Stimulated activated CD4-positive, alpha-beta T cell treated with anti-CD3 and anti-CD28 coated beads, Interleukin-1b, Interleukin-23, amount 100 ng/mL, for 1 hour (primary cell): ENCODE measurements around the gene HES1.
A peak's percentile ranks its signal among the peaks of the same experiment; 100 is the strongest.

ENCODE experiments used
- DNase-seq, 2 donors: peaks; one replicate each; pipeline ENCODE4 v3.0.0-alpha.2; 2020; ENCODE audit warnings: low read depth in 2 of 2

Gene HES1

DNA sequence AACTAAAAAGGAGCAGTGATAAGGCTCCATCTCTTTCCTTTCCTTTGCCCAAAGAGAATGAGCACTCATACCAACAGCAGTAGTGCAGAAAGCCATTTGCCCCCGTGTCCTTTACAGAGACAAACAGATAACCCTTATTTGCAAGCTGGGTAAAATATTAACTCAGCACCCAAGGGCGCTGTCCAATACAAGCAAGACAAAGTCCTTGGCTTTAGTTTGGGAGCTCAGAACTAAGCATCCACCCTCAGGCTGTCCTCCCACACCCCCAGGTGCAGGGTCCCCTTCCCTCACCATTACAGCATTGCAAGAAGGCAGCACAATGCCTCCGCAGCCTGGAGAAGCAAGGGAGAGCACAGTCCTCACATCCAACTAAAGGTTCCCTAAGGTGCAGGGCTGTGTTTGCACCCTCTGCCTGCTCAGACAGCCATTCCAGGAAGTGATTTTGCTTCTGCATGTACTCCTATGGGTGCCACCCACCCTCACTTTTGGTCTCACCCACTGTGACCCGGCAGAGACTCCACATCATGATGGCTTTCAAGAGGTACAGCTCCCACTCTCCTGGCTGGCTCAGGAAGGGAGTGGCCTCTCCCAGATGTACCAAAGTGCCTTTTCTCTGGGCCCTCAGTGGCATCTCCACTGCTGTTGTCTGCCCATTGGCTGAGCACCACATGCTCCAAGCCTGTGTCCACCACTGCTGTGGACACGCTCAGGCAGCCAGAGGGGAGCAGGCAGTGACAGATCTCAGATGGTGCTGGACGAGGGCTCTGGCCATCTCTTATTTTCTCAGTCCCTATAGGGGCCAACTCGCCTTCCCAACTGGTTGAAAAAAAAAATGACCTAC, 34.1 kb upstream of the HES1 start:
- no peak for DNase-seq

DNA sequence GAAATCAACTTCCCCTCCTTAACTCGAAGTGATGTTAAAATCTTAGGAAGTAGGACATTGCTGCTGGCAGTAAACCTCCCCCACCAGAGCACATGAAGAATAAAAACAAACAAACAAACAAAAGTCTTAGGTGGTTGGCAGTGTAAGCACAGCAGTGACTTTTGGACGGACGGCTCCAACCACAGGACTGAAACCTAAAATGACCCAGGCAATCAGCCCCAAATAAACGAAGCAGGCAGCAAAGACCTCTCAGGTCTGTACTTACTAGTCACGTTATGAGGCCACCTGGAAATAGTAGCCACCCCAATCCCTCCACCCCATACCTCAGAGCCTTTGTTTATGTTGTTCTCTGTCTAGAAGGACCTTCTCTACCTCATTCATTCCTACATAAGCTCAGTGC, 33.5 kb upstream of the HES1 start:
- DNase-seq: no peak

DNA sequence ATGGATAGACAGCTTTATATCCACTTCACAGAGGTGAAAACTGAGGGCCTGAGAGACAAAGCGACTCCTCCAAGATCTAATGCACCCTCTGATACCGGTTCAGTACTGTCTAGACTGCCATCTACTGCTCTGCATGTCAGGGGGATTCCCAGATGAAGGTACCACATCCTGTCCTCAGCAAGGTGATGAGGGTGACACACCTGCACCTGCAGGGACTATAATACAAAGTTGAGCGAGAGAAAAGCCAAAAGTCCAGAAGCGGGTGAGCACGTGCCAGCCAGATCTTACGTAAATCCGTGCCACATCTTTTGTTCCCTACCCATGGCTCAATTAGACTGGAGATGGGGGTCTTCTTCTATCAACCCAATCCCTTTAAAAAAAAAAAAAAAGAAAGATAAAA, 32.4 kb upstream of the HES1 start:
- peak in 1 of 2 donors; percentile 13 for DNase-seq

DNA sequence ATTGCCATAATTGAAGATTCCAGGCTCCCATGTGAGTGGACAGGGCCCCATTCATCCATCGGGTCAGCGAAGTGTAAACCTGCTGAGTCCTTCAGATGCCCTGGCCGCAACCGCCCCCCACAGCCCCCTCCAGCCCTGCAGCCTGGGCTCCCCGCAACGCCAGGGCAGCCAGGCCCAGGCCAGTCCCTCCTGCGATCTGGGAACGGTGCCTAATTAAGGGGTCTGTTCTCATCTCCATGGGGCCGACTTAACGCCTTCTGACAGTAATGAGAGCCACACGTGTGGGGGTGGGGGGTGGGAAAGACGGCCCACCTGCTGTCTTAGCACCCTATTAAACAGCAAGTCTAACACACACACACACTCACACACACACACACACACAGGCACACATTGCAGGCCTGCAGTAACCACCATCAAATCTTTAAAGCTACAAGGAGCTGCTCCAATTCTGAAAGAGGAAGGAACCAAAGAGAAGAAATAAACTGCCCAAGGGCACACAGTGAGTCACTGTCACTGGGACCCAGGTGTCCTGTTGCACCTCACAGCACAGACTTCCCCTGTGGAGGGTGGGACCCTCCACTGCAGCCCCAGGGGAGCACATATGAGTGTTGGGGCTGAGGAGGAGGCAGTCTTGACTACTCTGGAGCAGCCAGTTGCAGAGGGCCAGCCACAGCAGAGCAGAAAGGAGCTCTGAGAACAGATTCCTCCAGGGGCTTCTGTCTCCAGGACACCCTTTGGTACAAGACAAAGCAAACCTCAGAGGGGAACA, 31.8 kb upstream of the HES1 start:
- DNase-seq: no peak

DNA sequence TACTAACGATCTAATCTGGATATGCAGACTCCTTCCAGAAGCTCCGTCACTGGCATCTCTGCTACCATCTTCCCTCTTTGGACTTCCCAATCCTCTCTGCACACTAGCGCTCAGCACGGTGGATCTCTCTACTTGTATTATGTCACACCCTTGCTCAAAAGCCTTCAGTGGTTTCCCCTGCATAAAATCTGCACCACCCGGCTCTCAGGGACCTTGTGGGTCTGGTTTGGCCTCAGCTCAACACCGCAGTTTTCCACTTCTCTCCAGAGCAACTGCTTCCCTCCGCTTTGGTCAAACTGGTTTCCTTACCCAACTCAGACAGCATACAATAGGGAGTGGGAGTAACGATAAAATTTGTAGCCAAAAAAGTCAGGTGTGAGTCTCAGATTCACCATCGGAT, 30.7 kb upstream of the HES1 start:
- no peak for DNase-seq

DNA sequence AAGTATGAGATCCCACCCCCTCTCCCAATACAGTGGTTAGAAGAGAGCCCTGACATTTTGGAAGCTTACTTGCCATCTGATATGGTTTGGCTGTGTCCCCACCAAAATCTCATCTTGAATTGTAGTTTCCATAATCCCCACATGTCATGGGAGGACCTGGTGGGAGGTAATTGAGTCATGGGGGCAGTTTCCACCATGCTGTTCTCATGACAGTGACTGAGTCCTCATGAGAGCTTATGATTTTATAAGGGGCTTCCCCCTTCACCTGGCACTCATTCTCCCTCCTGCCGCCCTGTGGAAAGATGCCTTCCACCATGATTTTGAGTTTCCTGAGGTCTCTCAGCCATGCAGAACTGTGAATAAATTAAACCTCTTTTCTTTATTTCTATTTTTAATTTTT, 28.8 kb upstream of the HES1 start:
- DNase-seq: no peak

DNA sequence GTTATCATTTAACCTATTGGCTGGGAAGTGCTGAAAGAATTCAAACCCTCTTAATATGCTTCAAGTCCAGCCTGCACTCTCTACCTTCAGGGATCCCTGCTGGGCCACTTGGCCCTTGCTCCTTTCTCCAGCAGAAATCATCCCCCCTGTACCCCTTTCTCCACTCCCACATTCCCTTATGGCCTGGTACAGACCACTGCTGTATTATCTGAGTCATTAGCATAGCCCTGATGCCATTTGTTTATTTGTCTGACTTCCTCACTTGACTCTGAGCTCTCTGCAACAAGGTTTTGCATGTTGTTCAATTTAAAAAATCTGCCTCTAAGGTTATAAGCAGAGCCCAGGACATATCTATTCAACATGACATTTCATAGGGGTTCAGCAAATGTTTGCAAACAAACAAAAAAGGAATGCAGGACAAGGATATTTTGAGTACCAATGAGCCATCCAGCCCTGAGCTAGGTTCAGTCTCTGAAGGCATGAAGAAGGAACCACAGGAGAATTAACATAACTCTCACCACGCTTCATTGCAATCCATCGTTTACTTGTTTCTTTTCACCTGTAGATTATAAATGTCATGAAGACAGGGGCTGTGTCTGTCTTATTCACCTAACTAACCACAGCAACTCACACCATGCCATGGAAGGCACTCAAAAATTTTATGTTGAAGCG, 26.6 kb upstream of the HES1 start:
- DNase-seq: no peak

DNA sequence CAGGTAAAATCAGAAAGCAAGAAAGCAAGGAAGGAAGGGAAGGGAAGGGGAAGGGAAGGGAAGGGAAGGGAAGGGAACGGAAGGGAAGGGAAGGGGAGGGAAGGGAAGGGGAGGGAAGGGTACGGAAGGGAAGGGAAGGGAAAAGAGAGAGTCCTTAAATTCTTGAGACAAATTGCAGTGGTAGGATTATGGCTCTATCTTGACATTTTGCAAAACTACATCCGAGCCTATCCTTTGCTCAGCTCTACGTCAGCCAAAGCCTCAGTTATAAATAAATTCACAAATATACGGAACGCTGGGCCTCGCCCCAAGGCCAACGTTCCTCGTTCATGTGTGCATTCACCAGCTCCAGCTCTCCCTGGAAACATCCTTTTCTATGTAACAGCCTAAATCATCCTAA, 25.5 kb upstream of the HES1 start:
- DNase-seq: no peak

DNA sequence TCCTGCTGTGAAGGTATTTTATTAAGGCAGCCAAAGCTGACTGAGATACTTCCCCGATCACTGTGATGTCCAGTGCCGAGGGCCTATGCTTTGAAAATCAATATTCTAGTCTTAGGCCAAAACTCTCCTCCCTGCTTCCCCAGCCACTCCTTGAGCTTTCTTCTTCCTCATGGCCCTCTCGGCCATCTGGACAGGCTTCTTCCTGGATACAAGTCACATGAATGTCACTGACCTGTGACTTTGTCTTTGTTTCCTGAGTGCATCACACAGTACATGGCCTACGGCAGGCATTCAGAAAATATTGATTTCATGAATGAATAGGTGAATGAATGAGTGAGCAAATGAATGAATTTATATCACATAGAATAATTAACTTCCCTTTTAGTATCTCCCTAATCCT, 24.6 kb upstream of the HES1 start:
- DNase-seq: no peak

DNA sequence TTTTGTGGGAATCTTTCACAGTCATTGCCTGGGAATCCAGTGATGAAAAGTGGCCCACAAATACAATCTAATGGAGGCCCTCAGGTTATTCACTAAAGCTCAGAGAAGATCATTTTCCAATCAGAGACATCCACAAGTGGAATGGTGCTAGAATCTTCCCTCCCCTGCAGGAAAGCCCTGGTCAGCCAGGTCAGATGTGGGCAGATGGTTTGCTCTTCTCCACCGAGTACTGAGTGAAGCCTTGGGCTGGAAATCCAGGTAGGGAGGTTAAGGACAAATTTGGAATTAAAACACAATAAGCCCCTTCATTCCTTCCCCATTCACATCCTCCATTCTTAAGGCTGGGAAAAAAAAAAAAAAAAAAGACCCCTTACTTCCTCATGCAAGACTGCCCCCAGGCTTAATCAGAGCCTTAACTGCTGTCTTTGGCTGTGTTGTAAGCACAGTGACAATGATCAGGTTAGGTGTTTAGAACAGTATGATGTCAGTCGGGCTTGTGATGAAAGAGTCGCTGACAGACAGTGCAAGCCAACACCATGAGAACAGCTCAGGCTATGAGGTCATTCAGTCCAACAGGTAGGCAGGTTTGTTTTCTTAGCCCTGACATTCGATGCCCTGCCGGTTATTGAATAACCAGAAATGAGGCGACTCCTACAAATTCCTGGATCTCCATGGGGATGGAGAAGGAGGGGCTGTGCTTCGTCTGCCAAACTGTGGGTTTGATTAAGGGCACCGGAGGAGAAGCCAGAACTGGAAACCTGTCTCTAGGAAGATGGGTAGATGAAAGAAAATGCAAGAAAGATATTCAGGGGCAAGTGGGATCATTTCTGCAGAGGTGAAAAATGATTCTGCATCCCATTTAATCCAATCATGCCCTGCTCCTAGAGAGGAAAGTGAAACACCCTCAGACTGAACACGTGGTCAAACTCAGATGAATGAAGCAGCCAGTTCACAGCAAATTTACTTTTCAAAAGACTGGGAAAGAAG, 23.5 kb upstream of the HES1 start:
- DNase-seq: no peak

DNA sequence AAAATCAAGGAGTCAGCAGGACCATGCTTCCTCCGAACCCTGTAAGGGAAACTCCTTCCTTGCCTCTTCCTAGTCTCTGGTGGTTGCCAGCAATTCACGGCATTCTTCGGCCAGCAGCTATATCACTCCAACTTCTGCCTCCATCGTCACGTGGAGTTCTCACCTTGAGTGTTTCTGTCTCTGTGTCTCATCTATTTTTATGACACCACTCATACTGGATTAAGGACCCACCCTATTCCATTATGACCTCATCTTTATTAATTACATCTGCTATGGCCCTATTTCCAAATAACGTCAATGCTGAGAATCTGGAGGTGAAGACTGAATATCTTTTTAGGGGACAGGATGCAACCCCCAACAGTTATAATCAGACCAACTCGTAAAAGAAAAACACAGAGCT, 21.8 kb upstream of the HES1 start:
- DNase-seq: no peak

DNA sequence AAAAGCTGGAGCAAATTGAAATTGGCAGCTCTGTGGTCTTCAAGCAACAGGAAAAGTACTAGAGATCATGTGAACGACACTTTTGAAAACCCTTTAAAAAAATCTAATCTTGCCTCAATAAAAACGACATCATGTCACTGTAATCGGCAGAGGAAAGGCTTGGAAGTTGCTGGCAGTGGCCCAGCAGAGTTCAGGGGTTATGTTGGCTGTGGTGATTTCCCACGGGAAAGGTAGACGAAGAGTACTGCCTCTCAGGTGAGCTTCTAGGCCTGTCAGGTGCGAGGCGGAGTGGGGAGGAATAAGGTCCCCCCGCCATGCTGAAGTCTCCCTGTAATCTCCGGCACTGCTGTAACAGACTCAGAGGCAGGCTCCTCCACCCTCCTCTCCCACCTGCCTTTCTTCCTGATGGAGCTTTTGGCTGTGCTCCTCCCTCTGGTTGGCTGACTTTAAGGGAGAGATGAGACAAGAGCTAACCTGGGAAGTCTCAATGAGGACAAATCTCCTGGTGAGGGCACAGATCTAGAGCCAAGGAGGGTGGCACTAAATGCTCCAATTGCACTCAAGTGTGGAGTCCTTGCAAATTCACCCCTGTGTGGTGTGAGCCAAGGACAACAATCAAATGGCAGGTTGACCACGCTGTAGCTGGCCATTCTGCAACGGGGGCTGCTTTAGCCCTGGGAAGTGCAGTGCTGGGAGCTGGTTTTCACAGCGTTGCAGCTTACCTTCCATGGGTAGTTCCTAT, 18.7 kb upstream of the HES1 start:
- DNase-seq: no peak

DNA sequence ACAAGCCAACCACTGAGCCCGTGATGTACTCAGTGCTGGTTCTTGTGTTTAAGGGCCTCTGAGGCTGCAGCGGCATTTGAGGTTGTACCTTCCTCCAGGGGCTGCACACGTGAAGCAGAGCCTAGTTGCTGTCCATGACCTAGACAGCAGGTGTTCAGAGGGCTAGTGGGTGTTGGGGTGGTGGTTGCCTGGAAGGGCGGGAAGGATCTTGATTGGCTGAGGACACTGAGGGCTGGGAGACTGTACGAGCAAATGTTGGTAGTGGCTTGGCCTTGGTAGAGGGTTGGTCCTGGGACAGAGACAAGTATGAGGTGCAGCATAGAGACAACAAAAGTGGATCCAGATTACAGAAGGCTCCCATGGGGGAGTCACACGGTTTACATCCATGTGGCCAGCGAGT, 17.0 kb upstream of the HES1 start:
- DNase-seq: no peak

DNA sequence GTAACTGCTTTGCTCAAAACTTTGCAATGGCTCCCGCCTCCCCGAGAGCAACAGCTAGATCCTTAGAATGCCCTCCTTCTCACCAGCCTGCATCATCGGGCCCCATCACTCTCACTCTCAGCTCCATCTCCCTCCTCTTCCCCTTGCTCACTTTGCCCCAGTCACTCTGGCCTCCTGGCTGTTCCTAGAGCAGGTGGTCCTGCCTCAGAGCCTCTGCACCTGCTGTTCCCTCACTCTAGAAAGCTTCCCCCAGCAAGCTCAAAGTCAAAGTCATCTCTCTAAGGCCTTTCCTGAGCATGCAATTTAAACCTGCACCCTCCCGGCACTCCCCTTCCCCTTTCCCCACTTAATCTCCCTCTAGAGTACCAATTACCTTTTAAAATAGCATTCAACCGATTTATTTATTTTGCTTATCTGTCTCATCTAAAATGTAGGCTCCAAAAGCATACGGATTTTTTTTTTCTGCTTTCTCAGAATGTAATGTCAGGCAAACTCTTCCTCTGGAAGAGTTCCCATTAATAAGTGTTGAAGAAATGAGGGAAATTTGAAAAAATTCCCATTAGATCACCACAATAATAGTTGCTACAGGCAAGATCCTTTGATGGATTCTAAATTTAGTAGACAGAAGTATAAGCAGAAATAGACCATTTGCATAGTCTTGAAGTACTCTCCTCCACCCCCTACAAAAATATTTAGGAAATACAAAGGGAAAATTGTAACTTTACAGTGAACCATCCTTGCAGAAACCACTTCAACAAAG, 15.9 kb upstream of the HES1 start:
- no peak for DNase-seq

DNA sequence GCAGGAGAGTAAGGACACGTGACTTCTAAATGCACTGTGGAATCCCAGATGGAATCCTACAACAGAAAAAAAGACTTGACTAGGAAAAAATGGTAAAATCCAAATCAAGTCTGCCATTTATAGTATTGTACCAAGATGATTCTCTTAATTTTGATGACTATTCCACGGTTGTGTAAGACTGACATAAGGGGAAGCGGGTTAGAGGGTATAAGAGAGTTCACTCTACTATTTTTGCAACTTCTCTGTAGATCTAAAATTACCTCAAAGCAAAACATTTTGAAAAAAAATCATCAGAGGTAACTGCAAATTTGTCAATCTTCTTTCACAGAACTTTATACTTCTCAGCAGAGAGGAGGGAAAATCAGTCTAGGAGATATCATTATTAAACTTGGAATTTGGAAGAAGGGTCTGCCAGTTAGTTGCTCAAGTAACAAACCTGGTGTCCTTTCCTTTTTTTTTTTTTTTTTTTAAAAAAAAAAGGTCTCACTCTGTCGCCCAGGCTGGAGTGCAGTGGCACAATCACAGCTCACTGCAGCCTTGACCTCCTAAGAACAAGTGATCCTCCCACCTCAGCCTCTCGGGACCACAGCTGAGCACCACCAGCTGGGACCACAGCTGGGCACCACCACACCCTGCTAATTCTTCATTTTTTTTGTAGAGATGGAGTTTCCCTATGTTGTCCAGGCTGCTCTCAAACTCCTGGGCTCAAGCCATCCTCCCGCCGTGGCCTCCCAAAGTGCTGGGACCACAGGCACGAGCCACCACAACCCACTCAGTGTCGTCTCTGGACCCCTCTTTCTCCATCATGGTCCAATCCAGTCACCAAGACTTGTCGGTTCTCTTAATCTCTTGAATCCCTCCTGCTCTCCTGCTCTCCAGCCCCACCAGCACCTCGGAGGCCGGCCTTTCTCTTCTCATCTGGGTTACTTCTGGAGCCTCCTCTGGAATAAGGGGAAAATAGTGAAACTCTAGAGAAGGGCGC, 14.9 kb upstream of the HES1 start:
- DNase-seq: no peak

DNA sequence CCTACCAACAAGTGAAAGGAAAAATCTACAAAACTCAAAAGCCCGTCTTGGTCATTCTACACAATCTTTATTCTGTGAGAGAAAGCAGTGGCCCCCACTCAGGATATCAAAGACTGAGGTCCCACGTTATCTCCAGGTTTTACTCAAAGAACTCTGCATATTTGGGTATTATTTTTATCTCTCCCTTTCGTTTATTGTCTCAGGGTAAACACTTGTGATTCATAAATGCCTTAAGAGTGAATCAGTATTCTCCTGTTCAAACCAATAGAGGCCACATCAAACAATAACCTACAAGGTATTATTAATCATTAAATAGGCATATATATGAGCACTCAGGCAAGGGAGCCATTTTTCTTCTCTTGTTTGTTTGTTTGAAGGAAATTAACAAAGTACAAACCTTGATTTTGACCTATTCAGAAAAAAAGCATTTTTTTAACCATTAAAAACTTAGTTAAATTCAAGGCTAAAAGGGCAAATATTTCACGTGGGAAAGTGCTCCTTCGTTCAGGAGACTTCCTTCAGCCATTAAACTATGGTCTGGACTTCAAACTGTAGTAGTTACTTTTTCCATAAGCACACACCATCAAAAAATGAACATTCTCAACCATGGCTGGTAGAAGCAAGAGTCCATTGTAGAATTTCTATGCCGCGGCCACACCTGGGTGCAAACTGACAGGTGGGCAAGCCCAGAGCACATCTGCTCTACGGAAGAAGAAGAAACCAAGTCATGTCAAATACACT, 13.9 kb upstream of the HES1 start:
- no peak for DNase-seq

DNA sequence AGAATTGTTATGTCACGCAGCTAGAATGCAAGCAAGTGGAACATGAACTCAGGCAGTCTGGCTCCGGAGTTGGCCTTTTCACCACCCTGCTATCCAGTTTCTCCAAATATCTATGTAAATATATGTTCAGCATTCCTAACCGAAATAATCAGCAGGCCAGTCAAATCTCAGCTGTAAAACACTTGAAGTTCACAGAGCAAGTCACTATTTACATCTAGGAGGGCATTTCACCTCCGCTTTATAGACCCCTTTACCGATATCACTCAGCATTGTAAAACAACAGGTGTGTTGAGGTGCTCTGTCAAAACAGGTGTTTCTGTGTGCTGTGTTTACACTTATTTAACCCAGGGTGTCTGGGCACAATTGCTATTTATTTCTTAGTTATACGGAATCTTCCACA, 12.2 kb upstream of the HES1 start:
- DNase-seq: no peak

DNA sequence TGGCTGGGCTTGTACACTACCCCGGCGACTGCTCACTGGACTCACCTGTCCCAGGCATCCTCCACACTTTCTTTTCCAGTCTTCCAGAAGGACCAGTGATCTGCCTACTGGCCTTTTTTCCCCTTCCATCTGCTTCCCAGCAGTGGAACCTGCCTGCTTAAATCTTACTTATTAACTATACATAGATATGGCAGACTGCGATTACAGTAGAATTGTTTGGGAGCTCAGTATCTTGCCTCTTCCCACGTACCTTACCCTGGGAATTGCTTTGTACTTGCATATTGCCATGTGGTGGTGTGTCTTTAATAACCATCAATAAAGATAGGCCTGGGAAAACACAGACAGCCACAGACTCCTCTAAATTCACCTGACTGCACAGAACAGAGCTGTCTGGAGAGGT, 11.8 kb upstream of the HES1 start:
- no peak for DNase-seq
